GM18870 (cell line): ENCODE data around the gene SEMA4C.

Experiments
- ATAC-seq: cut with Tn5 transposase; IDR thresholded peaks from one replicate; pipeline ENCODE4 v1.9.1; 2021; ENCODE audit warnings: moderate library complexity; ENCODE audit not compliant: unreplicated experiment

SEMA4C gene

DNA sequence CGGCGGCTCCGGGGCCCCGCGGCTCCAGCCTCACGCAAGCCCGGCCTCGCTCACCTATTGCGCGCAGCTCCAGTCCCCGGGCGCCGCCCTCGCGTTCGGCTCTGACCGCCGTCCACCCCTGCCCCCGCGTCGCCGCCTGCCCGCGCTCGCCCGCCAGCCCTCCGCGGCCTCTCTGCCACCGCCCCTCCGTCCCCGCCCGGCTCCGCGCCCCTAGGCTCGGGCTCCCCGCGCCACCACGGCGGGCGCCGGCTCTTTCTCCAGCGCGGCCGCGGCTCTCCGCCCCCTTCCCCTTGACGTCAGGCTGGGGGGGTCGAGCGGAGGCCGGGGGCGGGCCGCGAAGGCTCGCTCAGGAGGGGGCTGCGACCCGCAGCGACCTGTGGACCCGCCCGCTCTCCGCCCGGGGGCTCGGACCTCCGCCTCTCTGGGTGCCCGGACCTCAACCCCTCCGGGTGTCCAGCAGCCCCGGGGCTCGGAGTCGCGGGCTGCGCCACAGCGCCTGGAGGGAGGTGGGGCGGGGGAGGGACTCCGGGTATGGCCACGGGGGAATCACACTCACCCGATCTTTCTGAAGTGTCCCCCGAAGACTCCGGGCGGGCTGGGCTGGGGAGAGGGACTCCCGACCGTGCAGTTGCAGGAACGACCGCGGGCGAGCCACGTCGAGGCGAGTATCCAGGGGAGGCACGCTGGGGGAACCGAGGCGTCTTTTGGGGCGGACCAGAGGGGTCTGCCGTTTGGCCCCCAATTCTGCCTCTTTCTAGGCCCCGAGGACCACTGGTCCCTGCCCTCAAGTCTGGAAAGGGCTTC lies at the start of gene SEMA4C:
SEMA4C (minus strand) TSS at position 259 of the 804 bp plus-strand sequence. CDS start 2,194 bp downstream, outside the sequence.
- ATAC-seq, result no peak

GRCh38 chr2:96918754-96919550 lies 49.1 kb upstream of the SEMA4C start:
- ATAC-seq, result no peak

DNA sequence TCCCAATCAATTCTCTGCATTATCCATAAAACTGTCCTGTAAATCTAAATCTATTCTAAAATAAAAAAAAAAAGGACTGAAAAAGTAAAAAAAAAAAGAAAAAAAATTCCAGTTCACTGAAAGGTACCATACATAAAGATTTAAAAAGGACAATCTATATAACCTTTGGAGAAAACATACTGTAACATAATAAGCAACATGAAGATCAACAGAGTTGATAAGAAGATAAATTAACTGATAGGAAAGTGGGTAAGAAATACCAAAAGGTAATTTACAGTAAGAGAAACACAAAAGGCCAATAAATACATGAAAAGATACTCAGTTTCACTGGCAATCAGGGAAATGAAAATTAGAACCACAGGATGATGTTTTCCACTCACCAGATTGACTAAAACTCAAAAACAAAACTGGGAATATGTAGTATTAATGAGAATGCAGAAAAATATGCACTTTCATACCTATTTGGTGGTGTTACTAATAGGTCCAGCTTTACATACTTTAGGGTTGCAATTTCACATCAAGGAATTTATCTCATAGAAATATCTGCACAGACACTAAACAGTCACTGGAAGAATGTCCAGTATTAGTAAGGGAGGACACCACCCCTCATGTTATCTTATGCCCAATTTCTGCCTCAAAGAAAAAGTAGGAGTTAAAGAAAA lies 48.3 kb upstream of the SEMA4C start:
- ATAC-seq, result no peak

DNA sequence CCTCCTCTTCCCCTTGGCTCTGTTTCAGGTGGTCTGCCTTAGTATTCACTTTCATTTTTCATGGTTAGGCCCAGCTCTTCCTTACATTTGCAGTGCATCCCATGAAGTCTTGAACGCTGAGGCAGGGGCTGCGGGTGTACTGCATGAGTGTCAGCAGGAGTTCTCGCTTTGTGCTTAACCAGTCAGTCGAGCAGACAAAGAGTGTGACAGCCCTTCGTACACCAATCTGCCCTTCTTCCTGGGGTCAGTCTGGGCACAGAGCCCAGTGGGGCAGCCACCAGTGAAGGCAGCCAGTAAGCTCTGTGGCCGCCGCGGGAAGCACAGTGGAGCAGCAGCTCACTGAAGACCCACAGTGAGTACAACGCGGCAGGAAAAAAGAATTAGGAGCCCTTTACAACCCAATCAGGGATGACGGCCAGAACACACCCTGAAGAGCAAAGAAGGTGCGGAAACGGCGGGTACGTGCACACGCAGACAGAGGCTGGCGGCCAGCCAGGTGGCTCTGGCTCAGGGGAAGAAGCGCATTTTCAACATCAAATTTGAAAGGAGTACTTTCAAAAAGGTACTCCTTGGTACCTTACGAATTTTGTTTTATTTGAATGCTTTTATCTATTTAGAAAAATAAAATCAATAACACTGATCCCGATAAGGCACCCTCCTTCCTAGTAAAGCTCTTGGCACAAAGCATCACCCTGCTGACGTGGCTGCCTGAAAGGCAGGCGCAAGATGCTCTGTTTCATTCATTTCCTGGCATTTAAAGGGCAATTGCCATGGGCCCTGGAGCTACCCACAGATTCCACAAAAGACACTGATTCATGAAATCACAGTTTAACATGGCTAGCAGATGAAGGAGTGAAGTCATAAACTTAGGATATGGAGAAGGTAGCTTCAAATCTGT lies 47.0 kb upstream of the SEMA4C start:
- no peak for ATAC-seq

DNA sequence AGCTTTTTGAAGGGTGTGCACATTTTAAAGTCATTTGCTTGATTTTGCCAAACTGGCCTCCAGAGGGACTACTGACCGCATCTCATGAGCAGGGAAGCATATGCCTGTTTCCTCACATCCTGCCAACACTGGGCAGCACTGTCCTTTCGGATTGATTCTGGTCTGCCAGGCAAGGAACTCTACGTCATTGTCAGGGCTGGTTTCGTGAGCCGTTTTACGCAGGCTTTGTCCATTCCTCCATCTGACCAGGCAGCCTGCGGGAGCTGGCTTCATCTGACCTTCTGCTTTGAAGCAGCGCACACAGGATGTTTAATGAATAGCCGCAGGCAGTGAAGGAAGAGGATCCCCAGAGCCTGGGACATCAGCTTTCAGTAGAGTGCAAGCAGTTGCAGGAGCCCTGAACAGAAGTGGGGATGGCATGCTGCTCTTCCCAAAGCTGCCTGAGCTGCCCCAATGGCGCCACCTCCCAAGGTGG lies 46.3 kb upstream of the SEMA4C start:
- ATAC-seq, result no peak

DNA sequence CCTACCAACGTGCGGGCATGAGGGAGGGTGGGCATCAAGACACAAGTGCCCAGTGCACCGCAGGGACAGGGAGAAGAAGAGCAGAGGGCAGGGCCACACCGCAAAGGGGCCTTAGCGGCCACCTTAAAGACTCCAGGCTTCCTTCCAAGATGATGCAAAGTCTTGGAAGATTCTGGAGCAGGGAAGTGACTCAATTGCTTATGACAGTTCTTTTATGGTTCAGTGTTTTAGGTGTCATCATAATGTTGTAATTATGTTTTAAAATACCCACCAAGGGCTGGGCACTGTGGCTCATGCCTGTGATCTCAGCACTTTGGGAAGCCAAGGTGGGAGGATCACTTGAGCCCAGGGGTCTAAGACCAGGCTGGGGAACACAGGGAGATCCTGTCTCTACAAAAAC lies 44.5 kb upstream of the SEMA4C start:
- ATAC-seq, result no peak

DNA sequence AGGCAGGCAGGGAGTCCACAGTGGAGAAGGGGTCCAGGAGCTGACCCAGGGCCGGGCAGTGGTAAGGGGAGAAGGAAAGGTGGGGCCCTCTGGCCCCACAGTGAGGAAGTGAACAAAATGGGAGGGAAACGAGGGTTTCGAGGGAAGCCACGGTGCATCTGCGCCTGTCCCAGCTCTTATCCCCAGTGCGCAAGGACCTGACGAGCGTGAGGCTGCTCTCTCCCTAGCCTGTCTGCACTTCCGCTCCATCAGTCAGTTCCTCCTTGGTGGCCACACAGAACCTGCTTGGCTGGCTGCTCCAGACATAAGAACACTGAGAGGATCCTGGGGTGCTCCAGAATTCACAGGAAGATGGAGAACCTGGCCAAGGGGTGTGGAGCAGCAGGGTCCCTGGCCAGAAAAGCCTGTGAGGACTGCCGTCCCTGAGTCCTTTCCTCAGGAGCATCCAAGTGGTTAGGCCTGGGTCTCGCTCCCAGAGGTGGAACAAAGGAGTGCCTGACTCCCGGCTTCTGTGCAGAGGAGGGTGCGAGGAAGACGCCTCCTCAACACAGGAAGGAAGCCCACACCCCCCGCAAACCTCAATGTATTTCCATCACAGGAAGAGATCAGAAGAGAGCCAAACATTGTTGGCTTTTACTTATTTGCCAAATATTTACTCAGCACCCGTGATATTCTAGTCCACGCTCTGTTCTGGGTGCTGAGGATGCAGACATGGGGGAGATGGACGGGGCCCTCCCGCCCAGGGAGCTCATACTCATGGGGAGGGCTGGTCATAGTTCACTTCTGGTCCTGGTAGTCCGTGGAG lies 43.7 kb upstream of the SEMA4C start:
- no peak for ATAC-seq

DNA sequence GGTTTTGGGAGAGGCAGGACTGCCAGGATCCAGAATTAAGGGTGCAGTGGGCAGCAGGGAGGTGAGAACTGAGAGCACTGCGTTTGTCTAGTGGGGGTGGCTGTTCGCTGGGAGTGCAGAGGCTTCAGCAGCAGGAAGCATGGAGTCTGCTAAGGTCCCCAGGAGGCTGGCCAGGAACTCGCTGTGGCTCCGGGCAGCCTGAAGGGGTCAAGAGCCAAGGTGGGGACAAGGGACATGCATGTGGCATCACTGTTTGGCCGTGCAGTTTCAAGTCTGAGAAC lies 43.2 kb upstream of the SEMA4C start:
- ATAC-seq, result no peak

GRCh38 chr2:96912346-96913116 lies 42.7 kb upstream of the SEMA4C start:
- ATAC-seq, result no peak

DNA sequence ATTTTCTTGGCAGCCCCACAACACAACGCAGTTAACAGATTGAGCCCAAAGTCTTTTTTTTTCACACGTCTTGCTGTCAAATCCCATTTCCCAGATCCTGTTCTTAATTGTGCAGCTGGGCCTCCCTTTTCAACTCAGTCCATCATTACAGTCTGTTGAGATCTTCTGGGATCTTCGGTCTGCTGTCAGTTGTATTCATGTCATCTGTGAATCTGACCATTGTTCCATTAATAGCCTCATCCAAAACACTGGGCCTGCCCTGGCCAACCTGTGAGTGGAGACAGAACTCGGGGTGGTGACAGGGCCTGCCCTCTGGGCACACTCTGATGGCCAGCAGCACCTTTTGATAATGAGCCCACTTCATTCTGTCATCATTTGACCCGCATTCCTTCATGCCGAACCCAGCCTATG lies 39.7 kb upstream of the SEMA4C start:
- no peak for ATAC-seq

- no peak for ATAC-seq
Observed at GRCh38 chr2:96907115-96908041, 37.5 kb upstream of the SEMA4C start.

- ATAC-seq, result no peak
Observed at GRCh38 chr2:96906729-96907114, 36.8 kb upstream of the SEMA4C start.

DNA sequence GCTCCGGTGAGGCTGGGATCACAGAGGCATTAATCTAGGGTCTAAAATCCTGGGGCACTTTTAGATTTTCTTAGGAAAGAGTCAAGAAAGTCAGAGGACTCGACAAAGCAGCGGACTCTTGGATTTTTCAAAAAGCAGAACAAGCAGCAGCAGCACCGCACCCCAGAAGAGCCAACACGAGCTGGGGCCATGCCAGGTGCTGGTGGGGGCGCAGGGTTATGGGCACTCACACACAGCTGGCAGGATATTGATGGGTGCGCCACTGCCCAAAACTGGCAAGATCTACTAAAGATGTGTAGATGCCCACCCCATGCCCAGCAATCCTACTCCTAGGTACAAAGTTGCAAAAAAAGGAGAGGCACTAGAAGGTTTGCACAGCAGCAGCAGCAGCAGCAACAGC lies 33.9 kb upstream of the SEMA4C start:
- no peak for ATAC-seq

DNA sequence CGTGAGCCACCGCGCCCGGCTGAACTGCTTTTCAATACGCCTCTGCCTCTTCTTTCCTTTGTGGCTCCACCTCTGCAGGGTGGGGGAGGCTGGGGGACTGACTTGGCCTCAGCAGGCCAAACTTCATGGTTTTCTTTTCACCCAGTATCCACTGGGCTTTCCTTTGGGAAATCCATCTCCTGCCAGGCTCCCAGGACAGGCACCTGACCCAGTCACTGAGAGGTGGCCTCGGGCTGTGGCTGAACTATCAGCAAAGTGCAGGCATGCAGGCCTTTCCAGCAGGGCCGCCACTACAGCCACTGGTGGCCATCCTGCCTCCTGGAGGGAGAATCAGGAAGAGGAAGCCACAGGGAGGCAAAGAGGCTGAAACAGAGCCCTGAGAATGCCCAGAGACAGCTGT lies 33.4 kb upstream of the SEMA4C start:
- no peak for ATAC-seq

DNA sequence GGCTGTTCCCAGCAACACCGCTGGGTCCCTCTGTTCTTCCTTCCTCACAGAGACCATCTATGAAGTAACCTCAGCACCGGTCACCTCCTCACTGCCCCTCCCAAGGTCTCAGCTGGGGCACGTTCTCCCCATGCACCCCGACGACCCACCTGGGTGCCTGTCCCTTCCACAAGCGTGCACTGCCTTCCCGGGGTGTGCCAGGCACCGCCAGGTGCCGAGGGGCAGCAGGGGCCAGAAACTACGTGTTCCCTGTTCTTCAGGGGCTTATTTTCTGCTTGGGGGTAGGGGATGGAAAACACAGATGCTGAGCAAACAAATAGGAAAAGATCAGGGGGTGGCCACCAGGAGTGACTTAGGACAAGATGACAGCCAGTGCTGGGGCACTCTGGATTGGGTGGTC lies 30.4 kb upstream of the SEMA4C start:
- ATAC-seq, result no peak

DNA sequence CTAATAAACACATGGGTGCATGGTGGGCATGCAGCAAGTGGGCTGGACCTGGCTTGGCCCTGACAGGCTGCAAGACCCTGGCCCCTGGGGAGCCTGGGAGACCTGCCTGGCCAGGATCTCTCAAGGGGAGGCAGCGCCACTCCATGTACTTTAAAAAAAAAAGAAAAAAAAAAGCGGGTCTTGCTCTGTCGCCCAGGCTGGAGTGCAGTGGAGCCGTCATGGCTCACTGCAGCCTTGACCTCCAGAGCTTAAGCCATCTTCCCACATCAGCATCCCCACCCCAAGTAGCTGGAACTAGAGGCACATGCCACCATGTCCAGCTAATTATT lies 29.5 kb upstream of the SEMA4C start:
- no peak for ATAC-seq

- no peak for ATAC-seq
Observed at GRCh38 chr2:96898641-96899412, 28.9 kb upstream of the SEMA4C start.

DNA sequence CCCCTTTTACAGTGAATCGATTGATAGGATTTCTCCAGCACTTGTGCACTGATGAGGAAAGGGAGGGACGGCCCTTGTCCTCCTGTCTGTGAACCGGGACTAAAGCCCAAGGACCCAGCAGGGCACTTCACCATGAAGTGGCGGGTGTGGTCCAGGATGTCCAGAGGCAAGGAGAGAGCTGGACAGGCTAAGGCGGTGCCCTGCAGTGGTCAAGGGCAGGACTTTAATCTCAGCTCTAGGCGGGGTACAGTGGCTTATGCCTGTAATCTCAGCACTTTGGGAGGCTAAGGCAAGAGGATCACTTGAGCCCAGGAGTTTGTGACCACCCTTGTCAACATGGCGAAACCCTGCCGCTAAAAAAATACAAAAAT lies 28.2 kb upstream of the SEMA4C start:
- ATAC-seq, result no peak
